ENCODE results near the gene CLCN6.

CLCN6 gene

DNA sequence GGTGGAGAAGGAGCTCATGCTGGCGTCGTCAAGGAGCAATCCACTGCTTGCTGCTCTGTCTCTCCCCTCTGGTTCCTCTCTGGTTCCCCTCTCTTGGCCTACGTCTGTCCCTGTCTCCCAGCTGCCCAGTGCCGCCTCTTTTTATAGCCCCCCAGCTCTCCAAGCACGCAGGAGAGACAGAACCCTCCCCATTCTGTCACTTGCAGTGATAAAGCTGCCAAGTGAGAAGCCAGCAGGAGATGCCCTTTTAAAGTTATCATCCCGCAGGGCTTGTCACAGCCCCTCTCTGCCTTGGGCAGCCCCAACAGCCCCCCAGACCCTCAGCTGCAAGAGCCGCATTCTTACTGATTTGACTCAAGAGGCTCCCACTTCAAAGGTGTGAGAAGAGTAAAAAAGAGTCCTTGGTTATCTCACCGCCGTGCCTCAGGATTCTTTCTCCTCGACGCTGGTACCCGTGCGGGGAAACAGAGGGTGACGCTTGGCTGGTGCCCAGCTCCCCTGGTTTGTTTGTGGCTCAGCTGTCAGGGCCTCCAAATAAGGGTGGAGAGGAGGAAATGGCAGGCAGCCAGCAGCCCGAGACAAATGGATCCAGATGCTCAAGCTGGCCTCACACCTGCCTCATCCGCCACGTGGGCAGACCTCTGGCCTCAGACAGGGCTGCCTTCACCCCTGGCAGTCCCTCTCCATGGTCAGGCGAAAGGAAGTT, 41.8 kb downstream of the CLCN6 start, which contains the start of gene NPPA:
Gene NPPA (minus strand): TSS at position 117 of the 706 bp plus-strand sequence. CDS start 99 bp downstream, at position 18.
- Histone ChIP-seq H3K4me3 (ENCODE audit: low read depth, low read length) (no peak within 1 kb of the TSS), H3K9me3 (ENCODE audit: control insufficient read depth, insufficient read depth, low read depth, low read length) (no peaks in the 10 kb centered on the region), H3K27ac (ENCODE audit: extremely low read depth, low read depth, low read length) (no peak within 1 kb of the TSS), H3K4me1 (ENCODE audit: control insufficient read depth, insufficient read depth, low read length) (no peaks in the 10 kb centered on the region), H3K36me3 (ENCODE audit: control insufficient read depth in 2 of 2, insufficient read depth in 1 of 2, low read length in 2 of 2) (peaks cover 0 to 32% of the 10 kb centered on the region in 2 experiments; a peak in 1 of 3 replicates)
- TF ChIP-seq ZIC2 (tag by site-specific recombination; IDR thresholded peaks at IDR 0.05) (0 out of 2 replicates have a peak, but pooled peaks have one; percentile 9), ZNF768 (tag by site-specific recombination; IDR thresholded peaks at IDR 0.05) (no peak)
- CTCF ChIA-PET: interaction anchor here (0.6 to 12.5 kb wide), 3 partner anchors 9 to 203 kb away, joined by 4 to 114 read pairs (median 5); no protein-coding TSS in a partner anchor
- POLR2A ChIA-PET: interaction anchor here (0.6 to 1.2 kb wide), 2 partner anchors 60 to 166 kb away, joined by 4 to 6 read pairs; no protein-coding TSS in a partner anchor

- ChIA-PET POLR2A (no interaction called here), CTCF (interaction anchor here (0.9 kb wide), 1 partner anchor 9 kb away, joined by 5 read pairs; no protein-coding TSS in a partner anchor)
- Histone ChIP-seq H3K36me3 (ENCODE audit: control insufficient read depth in 2 of 2, insufficient read depth in 1 of 2, low read length in 2 of 2) (peaks cover 0 to 30% of the 10 kb centered on the region in 2 experiments; a peak in 1 of 3 replicates), H3K9me3 (ENCODE audit: control insufficient read depth, insufficient read depth, low read depth, low read length) (no peaks in the 10 kb centered on the region), H3K4me3 (ENCODE audit: low read depth, low read length) (no peak overlapping the region), H3K4me1 (ENCODE audit: control insufficient read depth, insufficient read depth, low read length) (no peaks in the 10 kb centered on the region), H3K27ac (ENCODE audit: extremely low read depth, low read depth, low read length) (no peak overlapping the region)
- TF ChIP-seq ZNF555 (tag by site-specific recombination; conservative IDR thresholded peaks at IDR 0.05) (no peak), ZNF776 (tag by site-specific recombination; IDR thresholded peaks at IDR 0.05; ENCODE audit: borderline replicate concordance) (no peak)
These were observed 42.3 kb downstream of the CLCN6 start for GRCh38 chr1:11848373-11848700.

DNA sequence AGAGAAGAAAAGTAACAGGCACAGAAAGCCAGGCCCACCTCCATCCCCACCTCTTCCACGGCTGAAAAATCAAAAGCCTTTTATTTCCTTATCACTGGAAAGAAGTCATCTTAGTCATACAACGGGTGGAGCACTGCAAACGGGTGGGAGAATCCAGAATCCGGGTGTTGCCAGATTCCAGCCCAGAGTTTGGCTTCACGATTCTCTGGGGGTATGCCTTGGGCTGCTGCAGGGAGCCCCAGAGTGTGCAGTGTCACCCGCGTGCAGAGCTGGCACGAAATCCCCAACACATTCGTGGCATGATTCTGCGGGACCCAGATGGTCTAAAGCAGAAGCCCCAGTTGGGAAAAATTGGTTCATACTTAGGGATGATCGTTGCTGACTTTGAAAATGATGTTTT, 44.2 kb downstream of the CLCN6 start:
- Histone ChIP-seq H3K9me3 (ENCODE audit: control insufficient read depth, insufficient read depth, low read depth, low read length) (no peaks in the 10 kb centered on the region), H3K4me3 (ENCODE audit: low read depth, low read length) (no peak overlapping the region), H3K4me1 (ENCODE audit: control insufficient read depth, insufficient read depth, low read length) (no peaks in the 10 kb centered on the region), H3K27ac (ENCODE audit: extremely low read depth, low read depth, low read length) (no peak overlapping the region), H3K36me3 (ENCODE audit: control insufficient read depth in 2 of 2, insufficient read depth in 1 of 2, low read length in 2 of 2) (peaks cover 0 to 12% of the 10 kb centered on the region in 2 experiments; a peak in 1 of 3 replicates)
- CTCF ChIA-PET: interaction anchor here (0.6 to 1.1 kb wide), 2 partner anchors 12 to 164 kb away, joined by 3 read pairs; no protein-coding TSS in a partner anchor
- TF ChIP-seq, protein P1, sequence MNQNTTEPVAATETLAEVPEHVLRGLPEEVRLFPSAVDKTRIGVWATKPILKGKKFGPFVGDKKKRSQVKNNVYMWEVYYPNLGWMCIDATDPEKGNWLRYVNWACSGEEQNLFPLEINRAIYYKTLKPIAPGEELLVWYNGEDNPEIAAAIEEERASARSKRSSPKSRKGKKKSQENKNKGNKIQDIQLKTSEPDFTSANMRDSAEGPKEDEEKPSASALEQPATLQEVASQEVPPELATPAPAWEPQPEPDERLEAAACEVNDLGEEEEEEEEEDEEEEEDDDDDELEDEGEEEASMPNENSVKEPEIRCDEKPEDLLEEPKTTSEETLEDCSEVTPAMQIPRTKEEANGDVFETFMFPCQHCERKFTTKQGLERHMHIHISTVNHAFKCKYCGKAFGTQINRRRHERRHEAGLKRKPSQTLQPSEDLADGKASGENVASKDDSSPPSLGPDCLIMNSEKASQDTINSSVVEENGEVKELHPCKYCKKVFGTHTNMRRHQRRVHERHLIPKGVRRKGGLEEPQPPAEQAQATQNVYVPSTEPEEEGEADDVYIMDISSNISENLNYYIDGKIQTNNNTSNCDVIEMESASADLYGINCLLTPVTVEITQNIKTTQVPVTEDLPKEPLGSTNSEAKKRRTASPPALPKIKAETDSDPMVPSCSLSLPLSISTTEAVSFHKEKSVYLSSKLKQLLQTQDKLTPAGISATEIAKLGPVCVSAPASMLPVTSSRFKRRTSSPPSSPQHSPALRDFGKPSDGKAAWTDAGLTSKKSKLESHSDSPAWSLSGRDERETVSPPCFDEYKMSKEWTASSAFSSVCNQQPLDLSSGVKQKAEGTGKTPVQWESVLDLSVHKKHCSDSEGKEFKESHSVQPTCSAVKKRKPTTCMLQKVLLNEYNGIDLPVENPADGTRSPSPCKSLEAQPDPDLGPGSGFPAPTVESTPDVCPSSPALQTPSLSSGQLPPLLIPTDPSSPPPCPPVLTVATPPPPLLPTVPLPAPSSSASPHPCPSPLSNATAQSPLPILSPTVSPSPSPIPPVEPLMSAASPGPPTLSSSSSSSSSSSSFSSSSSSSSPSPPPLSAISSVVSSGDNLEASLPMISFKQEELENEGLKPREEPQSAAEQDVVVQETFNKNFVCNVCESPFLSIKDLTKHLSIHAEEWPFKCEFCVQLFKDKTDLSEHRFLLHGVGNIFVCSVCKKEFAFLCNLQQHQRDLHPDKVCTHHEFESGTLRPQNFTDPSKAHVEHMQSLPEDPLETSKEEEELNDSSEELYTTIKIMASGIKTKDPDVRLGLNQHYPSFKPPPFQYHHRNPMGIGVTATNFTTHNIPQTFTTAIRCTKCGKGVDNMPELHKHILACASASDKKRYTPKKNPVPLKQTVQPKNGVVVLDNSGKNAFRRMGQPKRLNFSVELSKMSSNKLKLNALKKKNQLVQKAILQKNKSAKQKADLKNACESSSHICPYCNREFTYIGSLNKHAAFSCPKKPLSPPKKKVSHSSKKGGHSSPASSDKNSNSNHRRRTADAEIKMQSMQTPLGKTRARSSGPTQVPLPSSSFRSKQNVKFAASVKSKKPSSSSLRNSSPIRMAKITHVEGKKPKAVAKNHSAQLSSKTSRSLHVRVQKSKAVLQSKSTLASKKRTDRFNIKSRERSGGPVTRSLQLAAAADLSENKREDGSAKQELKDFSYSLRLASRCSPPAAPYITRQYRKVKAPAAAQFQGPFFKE (tag by site-specific recombination; IDR thresholded peaks at IDR 0.05; ENCODE audit: borderline replicate concordance): no peak
- TF ChIP-seq EGR2 (tag by site-specific recombination; IDR thresholded peaks at IDR 0.05; ENCODE audit: low read depth): 0 out of 2 replicates have a peak, but pooled peaks have one; percentile 4
- POLR2A ChIA-PET: no interaction called here

DNA sequence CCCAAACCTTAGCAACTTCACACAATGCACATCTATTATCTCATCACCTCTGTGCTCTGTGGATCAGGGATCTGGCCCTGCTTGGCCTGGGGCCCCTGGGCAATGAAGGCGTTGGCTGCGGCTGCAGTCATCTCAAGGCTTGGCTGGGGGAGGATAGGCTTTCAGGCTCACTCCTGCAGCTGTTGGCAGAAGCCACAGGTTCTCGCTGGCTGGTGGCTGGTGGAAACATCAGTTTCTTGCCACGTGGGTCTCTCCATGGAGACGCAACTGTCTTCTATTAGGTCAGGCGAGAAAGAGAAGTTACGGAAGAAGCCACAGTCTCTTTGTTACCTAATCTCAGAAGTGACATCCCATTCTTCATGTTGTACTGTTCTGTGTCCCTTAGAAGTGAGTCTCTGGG, 45.2 kb downstream of the CLCN6 start:
- ChIA-PET POLR2A (no interaction called here), CTCF (interaction anchor here (1.6 kb wide), 1 partner anchor 42 kb away, joined by 6 read pairs; no protein-coding TSS in a partner anchor)
- Histone ChIP-seq H3K36me3 (ENCODE audit: control insufficient read depth in 2 of 2, insufficient read depth in 1 of 2, low read length in 2 of 2) (peaks cover 0 to 7% of the 10 kb centered on the region in 2 experiments; a peak in 1 of 3 replicates), H3K9me3 (ENCODE audit: control insufficient read depth, insufficient read depth, low read depth, low read length) (no peaks in the 10 kb centered on the region), H3K4me3 (ENCODE audit: low read depth, low read length) (no peak overlapping the region), H3K27ac (ENCODE audit: extremely low read depth, low read depth, low read length) (no peak overlapping the region), H3K4me1 (ENCODE audit: control insufficient read depth, insufficient read depth, low read length) (no peaks in the 10 kb centered on the region)
- TF ChIP-seq ZNF560 (tag by site-specific recombination; IDR thresholded peaks at IDR 0.05; ENCODE audit: borderline replicate concordance): no peak
- no peak for TF ChIP-seq IKZF3 (tag by site-specific recombination; IDR thresholded peaks at IDR 0.05)
- no peak for TF ChIP-seq KLF9 (tag by site-specific recombination; IDR thresholded peaks at IDR 0.05; ENCODE audit: low read depth)
- TF ChIP-seq KLF7 (tag by site-specific recombination; IDR thresholded peaks at IDR 0.05; ENCODE audit: borderline replicate concordance): no peak
- TF ChIP-seq ZNF19 (tag by site-specific recombination; IDR thresholded peaks at IDR 0.05; ENCODE audit: low read depth): no peak
- no peak for TF ChIP-seq ZNF473 (tag by site-specific recombination; IDR thresholded peaks at IDR 0.05)

Measured in HEK293 (cell line).